SU-DHL-6 (cell line): ENCODE measurements around the gene PEX10.

ENCODE experiments used
- EZH2phosphoT487 ChIP-seq: fragments of 200-600 bp; sonication (generic), shearing (Covaris generic); conservative IDR thresholded peaks from 2 replicates; pipeline ENCODE4 v1.6.1; 2018; ENCODE audit warnings: mild to moderate bottlenecking, antibody characterized with exemption, low read length, moderate library complexity, mixed read lengths
- TF ChIP-seq, protein P1 (sequence below): fragments of 200-600 bp; sonication (generic); IDR thresholded peaks from one replicate; pipeline ENCODE4 v1.5.1; 2017; ENCODE audit warnings: antibody characterized with exemption, mild to moderate bottlenecking, low read length, moderate library complexity; ENCODE audit not compliant: insufficient read depth, poor library complexity, severe bottlenecking

DNA sequence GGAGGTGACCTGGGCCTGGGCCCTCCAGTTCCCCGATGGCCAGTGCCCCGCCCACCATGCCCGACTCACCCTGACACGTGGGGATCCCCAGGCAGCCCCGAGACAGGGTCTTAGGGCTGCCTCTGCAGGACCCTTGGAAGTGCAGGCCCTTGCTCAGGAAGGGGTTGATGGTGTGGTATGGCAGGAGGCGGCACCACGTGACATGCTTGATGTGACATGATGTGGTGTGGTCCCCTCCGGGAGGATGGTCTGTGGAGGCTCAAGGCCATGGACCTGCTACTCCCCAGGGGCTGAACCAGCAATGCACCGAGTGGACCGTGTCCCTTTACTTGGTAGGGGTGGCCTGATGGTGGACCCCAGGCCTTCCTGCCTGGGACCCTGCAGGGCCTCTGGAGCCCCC is 41.9 kb upstream of the PEX10 start:
- TF ChIP-seq, protein P1, sequence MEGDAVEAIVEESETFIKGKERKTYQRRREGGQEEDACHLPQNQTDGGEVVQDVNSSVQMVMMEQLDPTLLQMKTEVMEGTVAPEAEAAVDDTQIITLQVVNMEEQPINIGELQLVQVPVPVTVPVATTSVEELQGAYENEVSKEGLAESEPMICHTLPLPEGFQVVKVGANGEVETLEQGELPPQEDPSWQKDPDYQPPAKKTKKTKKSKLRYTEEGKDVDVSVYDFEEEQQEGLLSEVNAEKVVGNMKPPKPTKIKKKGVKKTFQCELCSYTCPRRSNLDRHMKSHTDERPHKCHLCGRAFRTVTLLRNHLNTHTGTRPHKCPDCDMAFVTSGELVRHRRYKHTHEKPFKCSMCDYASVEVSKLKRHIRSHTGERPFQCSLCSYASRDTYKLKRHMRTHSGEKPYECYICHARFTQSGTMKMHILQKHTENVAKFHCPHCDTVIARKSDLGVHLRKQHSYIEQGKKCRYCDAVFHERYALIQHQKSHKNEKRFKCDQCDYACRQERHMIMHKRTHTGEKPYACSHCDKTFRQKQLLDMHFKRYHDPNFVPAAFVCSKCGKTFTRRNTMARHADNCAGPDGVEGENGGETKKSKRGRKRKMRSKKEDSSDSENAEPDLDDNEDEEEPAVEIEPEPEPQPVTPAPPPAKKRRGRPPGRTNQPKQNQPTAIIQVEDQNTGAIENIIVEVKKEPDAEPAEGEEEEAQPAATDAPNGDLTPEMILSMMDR: no peak
- no peak for TF ChIP-seq EZH2phosphoT487
